ENCODE results near the gene ADRA2C.

DNA sequence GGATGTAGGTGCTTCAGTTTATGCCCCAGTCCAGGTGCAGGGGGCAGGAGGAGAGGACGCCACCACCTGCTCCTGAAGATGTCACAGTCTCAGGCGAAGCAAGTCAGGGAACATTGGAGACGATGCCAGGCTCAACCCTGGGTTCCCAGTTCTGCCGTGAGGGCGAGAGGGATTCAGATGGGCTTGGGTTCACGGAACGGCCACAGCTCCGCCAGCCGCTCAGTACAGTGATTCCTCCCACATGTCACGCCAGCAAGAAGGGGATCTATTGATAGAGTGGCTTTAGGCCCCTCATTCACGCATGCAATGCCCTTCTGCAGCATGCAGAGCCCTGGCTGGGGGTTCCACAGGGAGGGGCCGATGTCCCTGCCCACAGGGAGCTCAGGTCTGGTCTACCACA lies 34.2 kb downstream of the ADRA2C start:
- TF ChIP-seq CTCF (IDR thresholded peaks at IDR 0.05) (no peak), POLR2A (IDR thresholded peaks at IDR 0.05) (no peak), POLR2AphosphoS5 (IDR thresholded peaks at IDR 0.05) (no peak)
